Effector memory CD4-positive, alpha-beta T cell (primary cell): ENCODE data around the gene LIMK2.
A peak's percentile ranks its signal among the peaks of the same experiment; 100 is the strongest.

ENCODE experiments used
- DNase-seq, 3 donors: peaks; one replicate each; pipeline ENCODE4 v3.0.0-alpha.2; 2020
- H3K27ac ChIP-seq: 2 replicates; pipeline ENCODE4 v1.7.0; 2013; ENCODE audit warnings: mild to moderate bottlenecking, low read length, moderate library complexity; ENCODE audit not compliant: insufficient read depth, poor library complexity, severe bottlenecking
- H3K27me3 ChIP-seq: replicated peaks from 2 replicates; pipeline ENCODE4 v1.7.0; 2013; ENCODE audit warnings: mild to moderate bottlenecking, low read length; ENCODE audit not compliant: insufficient read depth, control insufficient read depth, poor library complexity, severe bottlenecking
- H3K36me3 ChIP-seq: 2 replicates; pipeline ENCODE4 v1.7.0; 2013; ENCODE audit warnings: mild to moderate bottlenecking, low read length, moderate library complexity; ENCODE audit not compliant: control insufficient read depth, insufficient read depth
- H3K4me1 ChIP-seq: 2 replicates; pipeline ENCODE4 v1.7.0; 2013; ENCODE audit warnings: low read length, mild to moderate bottlenecking; ENCODE audit not compliant: control insufficient read depth, insufficient read depth, poor library complexity, severe bottlenecking
- H3K4me3 ChIP-seq: 2 replicates; pipeline ENCODE4 v1.7.0; 2013; ENCODE audit warnings: low read length, low read depth, mild to moderate bottlenecking; ENCODE audit not compliant: insufficient read depth, poor library complexity, severe bottlenecking
- H3K9me3 ChIP-seq: 2 replicates; pipeline ENCODE4 v1.7.0; 2013; ENCODE audit warnings: mild to moderate bottlenecking, low read length, moderate library complexity; ENCODE audit not compliant: control insufficient read depth

LIMK2 gene

GRCh38 chr22:31278151-31278621 lies 66.1 kb downstream of the LIMK2 start:
- H3K36me3 ChIP-seq = peaks cover 40% of the 10 kb centered on the region

GRCh38 chr22:31278626-31279326 lies 66.7 kb downstream of the LIMK2 start:
- DNase-seq = peak in 2 of 3 donors; percentile 10 to 45
- no peaks in the 10 kb centered on the region for H3K27me3 ChIP-seq
- peak overlapping the region; percentile 67 for H3K27ac ChIP-seq
- H3K4me3 ChIP-seq = no peak overlapping the region
- H3K9me3 ChIP-seq = no peaks in the 10 kb centered on the region
- peaks cover 65% of the 10 kb centered on the region for H3K4me1 ChIP-seq
- H3K36me3 ChIP-seq = peaks cover 46% of the 10 kb centered on the region

More at GRCh38 chr22:31278151-31278621, 66.1 kb downstream of the LIMK2 start:
- no peak for DNase-seq
- Histone ChIP-seq H3K27ac (peak overlapping the region; percentile 67), H3K9me3 (no peaks in the 10 kb centered on the region), H3K4me1 (peaks cover 59% of the 10 kb centered on the region), H3K4me3 (no peak overlapping the region), H3K27me3 (no peaks in the 10 kb centered on the region)

- peaks cover 51% of the 10 kb centered on the region for H3K36me3 ChIP-seq
- peaks cover 68% of the 10 kb centered on the region for H3K4me1 ChIP-seq
- no peaks in the 10 kb centered on the region for H3K27me3 ChIP-seq
- no peak for DNase-seq
- H3K27ac ChIP-seq = peak overlapping the region; percentile 67
- H3K4me3 ChIP-seq = no peak overlapping the region
- no peaks in the 10 kb centered on the region for H3K9me3 ChIP-seq
Observed at GRCh38 chr22:31279327-31279669, 67.2 kb downstream of the LIMK2 start.

GRCh38 chr22:31279821-31280505 lies 67.9 kb downstream of the LIMK2 start:
- Histone ChIP-seq H3K9me3 (no peaks in the 10 kb centered on the region), H3K36me3 (peaks cover 54% of the 10 kb centered on the region), H3K4me3 (no peak overlapping the region), H3K27ac (peak overlapping the region; percentile 67), H3K27me3 (no peaks in the 10 kb centered on the region), H3K4me1 (peaks cover 75% of the 10 kb centered on the region)
- no peak for DNase-seq

GRCh38 chr22:31281733-31282132 lies 69.6 kb downstream of the LIMK2 start:
- Histone ChIP-seq H3K36me3 (peaks cover 56% of the 10 kb centered on the region), H3K27ac (peak overlapping the region; percentile 33), H3K4me1 (peaks cover 93% of the 10 kb centered on the region), H3K9me3 (no peaks in the 10 kb centered on the region), H3K27me3 (no peaks in the 10 kb centered on the region), H3K4me3 (no peak overlapping the region)
- DNase-seq = no peak

GRCh38 chr22:31282748-31283468 lies 70.8 kb downstream of the LIMK2 start:
- DNase-seq = no peak
- H3K4me1 ChIP-seq = peaks cover 95% of the 10 kb centered on the region
- H3K27me3 ChIP-seq = no peaks in the 10 kb centered on the region
- H3K27ac ChIP-seq = peak overlapping the region; percentile 33
- H3K36me3 ChIP-seq = peaks cover 61% of the 10 kb centered on the region
- H3K4me3 ChIP-seq = no peak overlapping the region
- no peaks in the 10 kb centered on the region for H3K9me3 ChIP-seq

GRCh38 chr22:31284281-31285155 lies 72.4 kb downstream of the LIMK2 start:
- Histone ChIP-seq H3K27me3 (no peaks in the 10 kb centered on the region), H3K36me3 (peaks cover 75% of the 10 kb centered on the region), H3K4me3 (peak overlapping the region; percentile 7), H3K27ac (peak overlapping the region; percentile 71), H3K9me3 (no peaks in the 10 kb centered on the region), H3K4me1 (peaks cover 95% of the 10 kb centered on the region)
- DNase-seq = no peak

- peak overlapping the region; percentile 71 for H3K27ac ChIP-seq
- no peak overlapping the region for H3K4me3 ChIP-seq
- DNase-seq = peak; percentile 50 to 66 (median 57)
- no peaks in the 10 kb centered on the region for H3K27me3 ChIP-seq
- peaks cover 74% of the 10 kb centered on the region for H3K36me3 ChIP-seq
- peaks cover 86% of the 10 kb centered on the region for H3K4me1 ChIP-seq
- H3K9me3 ChIP-seq = no peaks in the 10 kb centered on the region
Observed at GRCh38 chr22:31286360-31287255, 74.5 kb downstream of the LIMK2 start.
